Measurements from ENCODE around the gene INO80B. TPM values are rescaled to one million over a fixed set of nuclear protein-coding genes. Genes with fewer than 3 reads are reported as not detected.

Gene INO80B
- total and polyA plus RNA-seq, 9 of the 15 experiments (the other 6 are each of a cell fraction or from before 2014, with no cell fraction given), result 0.41 to 22.6 (median 9.0) TPM

DNA sequence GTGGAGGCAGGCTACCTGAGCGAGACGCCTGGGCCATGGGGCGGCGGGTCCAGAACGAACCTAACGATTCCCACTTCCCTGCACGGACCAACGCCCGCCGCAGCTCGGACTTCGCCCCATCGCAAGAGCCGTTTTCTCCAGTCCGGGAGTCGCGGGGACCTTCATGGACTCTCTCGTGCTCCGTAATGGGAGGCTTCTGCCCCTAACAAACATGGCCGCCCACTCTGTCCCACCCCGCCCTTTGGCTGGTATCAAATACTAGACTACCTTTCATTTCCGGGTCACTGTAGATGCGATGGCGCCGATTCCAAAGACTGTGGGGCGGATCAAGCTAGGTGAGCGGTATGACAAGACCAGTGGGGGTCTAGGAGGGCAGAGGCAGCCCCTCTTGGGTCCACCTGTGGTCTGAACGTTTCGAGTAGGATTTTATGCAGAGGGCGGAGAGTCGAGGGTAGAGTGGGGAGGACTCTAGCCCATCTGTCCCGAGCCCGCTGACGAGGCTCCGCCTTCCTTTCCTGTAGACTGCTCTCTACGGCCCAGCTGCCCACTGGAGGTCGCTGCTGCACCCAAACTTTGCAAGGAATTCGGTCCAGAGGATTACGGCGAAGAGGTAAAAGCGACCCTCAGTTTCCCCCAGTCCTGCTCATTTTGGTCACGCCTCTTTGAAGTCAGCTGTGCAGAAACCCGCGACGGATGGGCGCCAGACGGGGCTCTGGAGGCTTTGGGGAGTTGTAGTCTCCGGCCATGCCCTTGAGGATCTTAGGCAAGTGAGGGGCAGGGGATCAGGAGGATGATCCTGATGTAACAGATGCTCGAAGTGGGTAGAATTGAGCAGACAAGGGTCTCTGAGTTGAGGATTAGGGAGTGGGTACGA is 28.2 kb downstream of the INO80B start, which contains the start of the genes CCDC142 and TTC31 (continued):
- TF ChIP-seq, protein P1, sequence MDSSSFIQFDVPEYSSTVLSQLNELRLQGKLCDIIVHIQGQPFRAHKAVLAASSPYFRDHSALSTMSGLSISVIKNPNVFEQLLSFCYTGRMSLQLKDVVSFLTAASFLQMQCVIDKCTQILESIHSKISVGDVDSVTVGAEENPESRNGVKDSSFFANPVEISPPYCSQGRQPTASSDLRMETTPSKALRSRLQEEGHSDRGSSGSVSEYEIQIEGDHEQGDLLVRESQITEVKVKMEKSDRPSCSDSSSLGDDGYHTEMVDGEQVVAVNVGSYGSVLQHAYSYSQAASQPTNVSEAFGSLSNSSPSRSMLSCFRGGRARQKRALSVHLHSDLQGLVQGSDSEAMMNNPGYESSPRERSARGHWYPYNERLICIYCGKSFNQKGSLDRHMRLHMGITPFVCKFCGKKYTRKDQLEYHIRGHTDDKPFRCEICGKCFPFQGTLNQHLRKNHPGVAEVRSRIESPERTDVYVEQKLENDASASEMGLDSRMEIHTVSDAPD (CRISPR knock-in tag; IDR thresholded peaks at IDR 0.05), result no peak
- TF ChIP-seq HSF4 (CRISPR knock-in tag; IDR thresholded peaks at IDR 0.05; ENCODE audit: borderline replicate concordance), result no peak
- no peak; the same call in 1 of the 2 replicates for TF ChIP-seq FOSL1 (tag; conservative IDR thresholded peaks at IDR 0.05)
- TF ChIP-seq, protein P2, sequence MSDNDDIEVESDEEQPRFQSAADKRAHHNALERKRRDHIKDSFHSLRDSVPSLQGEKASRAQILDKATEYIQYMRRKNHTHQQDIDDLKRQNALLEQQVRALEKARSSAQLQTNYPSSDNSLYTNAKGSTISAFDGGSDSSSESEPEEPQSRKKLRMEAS (CRISPR knock-in tag; IDR thresholded peaks at IDR 0.05), result no peak; the same call in 1 of the 2 replicates
- no peak for TF ChIP-seq ZKSCAN8 (CRISPR knock-in tag; IDR thresholded peaks at IDR 0.05)
- TF ChIP-seq KLF13 (tag; IDR thresholded peaks at IDR 0.05; ENCODE audit: borderline replicate concordance, low read depth), result no peak
- TF ChIP-seq TEAD1 (CRISPR knock-in tag; IDR thresholded peaks at IDR 0.05), result peak; percentile 27 to 58; a peak in 1 of 4 replicates
- TF ChIP-seq, protein P3, sequence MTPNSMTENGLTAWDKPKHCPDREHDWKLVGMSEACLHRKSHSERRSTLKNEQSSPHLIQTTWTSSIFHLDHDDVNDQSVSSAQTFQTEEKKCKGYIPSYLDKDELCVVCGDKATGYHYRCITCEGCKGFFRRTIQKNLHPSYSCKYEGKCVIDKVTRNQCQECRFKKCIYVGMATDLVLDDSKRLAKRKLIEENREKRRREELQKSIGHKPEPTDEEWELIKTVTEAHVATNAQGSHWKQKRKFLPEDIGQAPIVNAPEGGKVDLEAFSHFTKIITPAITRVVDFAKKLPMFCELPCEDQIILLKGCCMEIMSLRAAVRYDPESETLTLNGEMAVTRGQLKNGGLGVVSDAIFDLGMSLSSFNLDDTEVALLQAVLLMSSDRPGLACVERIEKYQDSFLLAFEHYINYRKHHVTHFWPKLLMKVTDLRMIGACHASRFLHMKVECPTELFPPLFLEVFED (CRISPR knock-in tag; conservative IDR thresholded peaks at IDR 0.05), result no peak
- TF ChIP-seq MYC (IDR thresholded peaks at IDR 0.05; ENCODE audit: low read depth, low read length), result peak; percentile 41; the same call in 1 of the 2 replicates
- no peak for TF ChIP-seq MYC (CRISPR knock-in tag; IDR thresholded peaks at IDR 0.05; ENCODE audit: borderline replicate concordance, low read depth)
- TF ChIP-seq, protein P4, sequence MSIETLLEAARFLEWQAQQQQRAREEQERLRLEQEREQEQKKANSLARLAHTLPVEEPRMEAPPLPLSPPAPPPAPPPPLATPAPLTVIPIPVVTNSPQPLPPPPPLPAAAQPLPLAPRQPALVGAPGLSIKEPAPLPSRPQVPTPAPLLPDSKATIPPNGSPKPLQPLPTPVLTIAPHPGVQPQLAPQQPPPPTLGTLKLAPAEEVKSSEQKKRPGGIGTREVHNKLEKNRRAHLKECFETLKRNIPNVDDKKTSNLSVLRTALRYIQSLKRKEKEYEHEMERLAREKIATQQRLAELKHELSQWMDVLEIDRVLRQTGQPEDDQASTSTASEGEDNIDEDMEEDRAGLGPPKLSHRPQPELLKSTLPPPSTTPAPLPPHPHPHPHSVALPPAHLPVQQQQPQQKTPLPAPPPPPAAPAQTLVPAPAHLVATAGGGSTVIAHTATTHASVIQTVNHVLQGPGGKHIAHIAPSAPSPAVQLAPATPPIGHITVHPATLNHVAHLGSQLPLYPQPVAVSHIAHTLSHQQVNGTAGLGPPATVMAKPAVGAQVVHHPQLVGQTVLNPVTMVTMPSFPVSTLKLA (conservative IDR thresholded peaks at IDR 0.05), result peak; percentile 6 to 85
- no peak for TF ChIP-seq TSC22D4 (tag; IDR thresholded peaks at IDR 0.05)
- no peak for TF ChIP-seq NCOA1 (IDR thresholded peaks at IDR 0.05; ENCODE audit: low read depth)
- no peak for TF ChIP-seq ZNF253 (CRISPR knock-in tag; conservative IDR thresholded peaks at IDR 0.05)
- TF ChIP-seq ZBTB7A (IDR thresholded peaks at IDR 0.05; ENCODE audit: borderline replicate concordance, control insufficient read depth, low read depth, low read length), result 0 out of 2 replicates have a peak, but pooled peaks have one; percentile 15
- TF ChIP-seq, protein P5, sequence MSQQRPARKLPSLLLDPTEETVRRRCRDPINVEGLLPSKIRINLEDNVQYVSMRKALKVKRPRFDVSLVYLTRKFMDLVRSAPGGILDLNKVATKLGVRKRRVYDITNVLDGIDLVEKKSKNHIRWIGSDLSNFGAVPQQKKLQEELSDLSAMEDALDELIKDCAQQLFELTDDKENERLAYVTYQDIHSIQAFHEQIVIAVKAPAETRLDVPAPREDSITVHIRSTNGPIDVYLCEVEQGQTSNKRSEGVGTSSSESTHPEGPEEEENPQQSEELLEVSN (IDR thresholded peaks at IDR 0.05; ENCODE audit: borderline replicate concordance in 1 of 2, extremely low read depth in 1 of 2, insufficient read depth in 1 of 2, insufficient read length in 1 of 2, low read depth in 1 of 2, low read length in 1 of 2, poor library complexity in 1 of 2, severe bottlenecking in 1 of 2), result peak in 1 of 2 experiments; percentile 49

All from K562 (cell line).